Left lobe of liver (tissue), 2 donors: ENCODE measurements around the gene LOXL1. TPM values are rescaled to one million over a fixed set of nuclear protein-coding genes. Genes with fewer than 3 reads are reported as not detected.

Experiments used
- ATAC-seq: fragments of 200-7000 bp; cut with Tn5 transposase; one replicate; pipeline ENCODE4 v1.9.1; 2020; ENCODE audit warnings: mild to moderate bottlenecking, moderate library complexity
- DNase-seq: peaks from one replicate; pipeline ENCODE4 v3.0.0-alpha.2; 2020; ENCODE audit warnings: low spot score
- total RNA-seq: library from RNA; stranded (reverse); gene quantifications from one replicate; pipeline ENCODE4 v1.2.1, GENCODE V29; 2021
- donor health status: DM: no; HTN: no; CAD: no; lungs with moderate emphysema.
- donor health status: DM: no; HTN: yes; CAD: no.

Gene LOXL1, protein sequence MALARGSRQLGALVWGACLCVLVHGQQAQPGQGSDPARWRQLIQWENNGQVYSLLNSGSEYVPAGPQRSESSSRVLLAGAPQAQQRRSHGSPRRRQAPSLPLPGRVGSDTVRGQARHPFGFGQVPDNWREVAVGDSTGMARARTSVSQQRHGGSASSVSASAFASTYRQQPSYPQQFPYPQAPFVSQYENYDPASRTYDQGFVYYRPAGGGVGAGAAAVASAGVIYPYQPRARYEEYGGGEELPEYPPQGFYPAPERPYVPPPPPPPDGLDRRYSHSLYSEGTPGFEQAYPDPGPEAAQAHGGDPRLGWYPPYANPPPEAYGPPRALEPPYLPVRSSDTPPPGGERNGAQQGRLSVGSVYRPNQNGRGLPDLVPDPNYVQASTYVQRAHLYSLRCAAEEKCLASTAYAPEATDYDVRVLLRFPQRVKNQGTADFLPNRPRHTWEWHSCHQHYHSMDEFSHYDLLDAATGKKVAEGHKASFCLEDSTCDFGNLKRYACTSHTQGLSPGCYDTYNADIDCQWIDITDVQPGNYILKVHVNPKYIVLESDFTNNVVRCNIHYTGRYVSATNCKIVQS
- 0.75 TPM for total RNA-seq

DNA sequence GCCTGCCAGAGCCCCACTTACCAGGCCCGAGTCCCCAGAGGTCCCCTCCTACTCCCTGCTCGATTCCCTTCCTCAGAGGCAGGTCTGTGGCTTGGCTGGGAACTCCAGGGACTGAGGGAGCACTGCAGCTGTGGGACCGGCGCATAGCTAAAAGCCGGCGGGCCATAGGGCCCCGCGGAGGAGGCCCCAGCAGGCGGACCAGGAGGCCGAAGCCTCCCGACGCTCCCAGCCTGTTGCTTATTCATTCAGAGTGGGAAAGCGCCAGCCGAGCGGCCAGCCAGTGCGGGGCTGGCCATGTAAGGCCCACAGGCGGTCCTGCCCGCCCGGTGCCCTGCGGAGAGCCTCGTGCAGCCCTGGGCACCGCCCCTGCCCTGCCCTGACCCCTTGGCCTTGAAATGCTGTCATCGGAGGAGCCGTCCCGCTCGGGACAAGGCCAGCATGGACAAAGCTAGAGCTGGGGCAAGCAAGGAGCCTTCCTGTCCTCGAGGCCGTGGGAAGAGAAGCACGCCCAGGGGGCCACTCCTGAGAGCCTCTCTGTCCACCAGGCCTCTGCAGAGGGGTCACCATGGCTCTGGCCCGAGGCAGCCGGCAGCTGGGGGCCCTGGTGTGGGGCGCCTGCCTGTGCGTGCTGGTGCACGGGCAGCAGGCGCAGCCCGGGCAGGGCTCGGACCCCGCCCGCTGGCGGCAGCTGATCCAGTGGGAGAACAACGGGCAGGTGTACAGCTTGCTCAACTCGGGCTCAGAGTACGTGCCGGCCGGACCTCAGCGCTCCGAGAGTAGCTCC is at the start of gene LOXL1:
Gene LOXL1 (plus strand): TSS at position 244 of the 784 bp plus-strand sequence. CDS start 322 bp downstream, at position 566.
- ATAC-seq: peak; percentile 49
- no peak for DNase-seq

DNA sequence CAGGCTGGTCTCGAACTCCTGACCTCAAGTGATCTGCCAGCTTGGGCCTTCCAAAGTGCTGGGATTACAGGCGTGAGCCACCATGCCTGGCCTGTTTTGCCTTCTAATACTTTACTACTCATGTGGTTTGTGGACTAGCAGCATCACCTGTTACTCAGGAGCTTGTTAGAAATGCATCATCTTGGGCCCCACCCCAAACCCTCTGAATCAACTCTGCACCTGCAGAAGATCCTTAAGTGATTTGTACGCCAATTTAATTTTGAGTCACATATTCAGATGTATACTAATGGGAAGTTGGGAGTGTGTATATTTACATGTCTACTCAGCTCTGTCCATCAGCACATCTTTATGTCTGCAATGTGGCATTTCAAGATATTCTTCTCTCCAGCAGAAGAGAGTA is 46.8 kb upstream of the LOXL1 start:
- DNase-seq: peak; percentile 4
- ATAC-seq: no peak

DNA sequence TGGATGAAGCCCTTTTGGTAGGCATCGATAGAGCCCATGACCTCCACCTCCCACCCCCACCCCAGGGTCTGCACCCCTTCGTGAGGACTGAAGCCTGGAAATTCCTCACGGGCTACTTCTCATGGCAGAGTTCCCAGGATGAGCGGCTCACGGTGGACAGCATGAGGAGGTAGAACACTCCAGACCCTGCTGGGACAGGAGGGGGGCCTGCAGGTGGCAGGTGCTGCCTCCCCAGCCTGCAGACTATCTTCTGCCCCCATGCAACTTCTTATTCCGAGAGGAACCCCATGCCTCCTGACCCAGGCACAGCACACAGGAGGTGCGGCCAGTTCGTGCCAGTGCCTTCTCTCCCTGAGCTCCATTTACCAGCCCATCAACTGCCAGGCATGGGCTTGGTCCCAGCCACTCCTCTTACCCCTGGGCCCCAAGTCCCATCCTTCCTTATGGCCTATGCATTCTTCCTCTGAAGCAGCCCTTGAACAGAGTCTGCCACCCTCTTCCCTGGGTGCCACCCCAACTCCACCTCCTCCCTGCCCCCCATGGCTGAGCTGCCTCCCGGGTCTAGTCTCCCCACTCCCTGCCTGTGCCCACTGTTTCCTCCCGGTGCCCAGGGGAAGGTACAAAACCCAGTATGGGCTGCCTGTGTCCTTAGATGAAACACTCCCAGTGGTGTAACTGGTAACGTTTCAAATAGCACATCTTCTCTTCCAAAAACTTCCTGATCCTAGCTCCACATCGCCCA is 44.5 kb upstream of the LOXL1 start:
- ATAC-seq: no peak
- DNase-seq: peak; percentile 26

DNA sequence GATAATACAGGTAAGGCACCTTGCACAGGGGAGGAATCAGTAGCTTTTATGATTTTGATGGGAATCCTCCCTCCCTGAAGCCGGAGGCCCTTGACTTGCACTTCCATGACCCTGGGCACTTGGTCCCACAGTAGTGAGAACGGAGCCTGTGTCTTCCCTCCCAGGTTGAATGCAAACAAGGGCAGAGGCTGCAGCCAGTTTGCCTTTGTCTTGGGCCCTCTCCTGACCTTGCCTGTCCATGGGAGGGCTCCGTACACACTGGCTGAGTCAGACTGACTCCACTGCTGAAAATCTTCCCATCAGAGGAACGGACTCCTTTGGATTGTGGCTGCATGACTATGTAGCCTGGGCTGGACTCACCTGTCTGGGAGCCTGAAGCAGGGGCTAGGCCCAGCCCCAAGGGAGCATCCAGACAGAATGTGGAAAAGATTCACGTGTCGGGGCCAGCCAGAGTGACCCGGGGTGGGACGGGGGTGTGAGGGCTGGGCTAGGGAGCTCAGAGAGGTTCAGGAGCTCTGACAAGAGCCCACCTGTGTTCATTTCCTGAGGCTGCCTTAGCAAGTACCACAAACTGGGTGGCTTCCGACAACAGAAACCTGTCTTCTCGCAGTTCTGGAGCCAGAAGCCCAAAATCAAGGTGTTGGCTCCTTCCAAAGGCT is 43.4 kb upstream of the LOXL1 start:
- peak; percentile 27 for DNase-seq
- no peak for ATAC-seq

DNA sequence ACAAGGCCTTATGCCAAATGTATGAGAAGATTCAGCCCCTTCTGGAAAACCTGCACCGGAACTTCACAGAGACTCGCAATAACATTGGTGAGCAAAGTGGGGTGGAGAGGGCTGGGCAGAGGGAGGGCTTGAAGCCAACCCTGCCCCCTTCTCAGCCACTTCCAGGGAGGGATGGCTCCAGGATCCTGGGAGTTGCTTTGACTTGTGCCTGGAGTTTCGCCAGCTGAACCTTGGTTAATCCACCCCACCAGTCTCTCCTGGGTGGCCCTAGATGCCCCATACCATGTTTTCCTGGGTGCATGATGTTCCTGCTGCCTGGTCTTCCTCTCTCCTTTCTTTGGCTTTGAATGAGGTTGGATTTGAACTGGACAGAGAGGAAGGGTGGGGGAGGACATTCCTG is 42.1 kb upstream of the LOXL1 start:
- DNase-seq (peak; percentile 24), ATAC-seq (no peak)

DNA sequence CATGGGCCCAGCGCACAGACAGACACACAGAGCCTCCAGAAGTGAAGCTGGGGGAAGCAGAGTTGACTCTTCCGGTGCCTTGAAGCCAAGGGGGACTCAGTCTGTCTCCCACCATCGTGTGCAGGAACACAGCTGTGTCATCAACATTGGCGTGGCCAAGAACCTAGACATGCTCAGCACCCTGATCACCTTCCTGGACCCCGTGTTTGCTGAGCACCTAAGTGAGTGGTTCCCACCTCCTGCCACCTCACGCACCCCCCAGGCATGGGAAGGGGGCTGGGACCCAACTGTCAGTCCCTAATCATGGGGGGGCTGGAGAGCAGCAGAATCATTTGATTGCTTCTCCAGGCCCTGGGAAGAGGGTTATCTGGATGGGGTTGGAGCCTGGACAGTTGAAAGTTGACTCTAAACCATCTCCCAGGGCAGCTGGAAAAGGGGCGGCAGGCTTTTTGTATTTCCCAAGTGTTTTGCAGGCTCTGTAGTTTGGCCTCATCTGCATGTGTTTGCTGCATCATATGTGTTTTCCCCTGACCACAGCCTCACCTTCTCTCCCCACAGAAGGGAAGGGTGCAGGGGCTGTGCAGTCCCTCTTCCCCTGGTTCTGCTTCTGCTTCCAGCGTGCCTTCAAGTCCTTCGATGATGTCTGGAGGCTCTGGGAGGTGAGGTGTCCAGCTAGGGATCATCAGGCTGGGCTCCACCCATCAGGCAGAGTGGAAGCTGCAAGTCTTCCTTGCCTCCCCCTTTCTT is 40.1 kb upstream of the LOXL1 start:
- no peak for ATAC-seq

DNA sequence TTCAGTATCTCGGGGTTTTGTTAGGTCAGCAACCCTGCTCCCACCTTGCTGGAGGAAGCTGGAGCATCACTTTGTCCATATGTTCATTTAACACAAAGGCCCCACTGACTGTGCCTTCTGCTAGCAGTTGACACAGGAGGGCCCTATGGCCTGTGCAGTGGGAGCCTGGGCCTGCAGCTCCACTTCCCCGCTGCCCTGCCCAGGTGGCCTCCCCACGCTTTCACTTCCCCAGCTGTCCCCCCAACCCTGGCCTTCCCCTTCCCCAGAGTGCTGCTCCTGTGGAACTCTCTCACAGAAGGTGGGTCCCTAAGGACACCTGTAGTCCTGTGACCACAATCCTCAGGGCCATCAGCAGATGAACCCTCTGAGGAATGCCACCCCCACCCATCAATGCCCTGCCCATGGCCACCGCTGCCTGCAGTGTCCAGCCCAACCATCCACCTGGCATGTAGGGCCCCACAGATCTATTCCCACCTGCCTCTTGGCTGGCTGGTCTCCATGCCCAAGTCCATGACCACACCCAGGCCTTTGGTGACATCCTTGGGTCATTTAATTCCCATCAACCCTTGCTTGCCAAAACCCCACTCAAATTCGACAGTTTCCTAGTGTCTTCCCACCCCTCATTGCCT is 39.4 kb upstream of the LOXL1 start:
- ATAC-seq: no peak
- DNase-seq: no peak

More for the DNA sequence above, 40.1 kb upstream of the LOXL1 start:
- DNase-seq: peak; percentile 21

DNA sequence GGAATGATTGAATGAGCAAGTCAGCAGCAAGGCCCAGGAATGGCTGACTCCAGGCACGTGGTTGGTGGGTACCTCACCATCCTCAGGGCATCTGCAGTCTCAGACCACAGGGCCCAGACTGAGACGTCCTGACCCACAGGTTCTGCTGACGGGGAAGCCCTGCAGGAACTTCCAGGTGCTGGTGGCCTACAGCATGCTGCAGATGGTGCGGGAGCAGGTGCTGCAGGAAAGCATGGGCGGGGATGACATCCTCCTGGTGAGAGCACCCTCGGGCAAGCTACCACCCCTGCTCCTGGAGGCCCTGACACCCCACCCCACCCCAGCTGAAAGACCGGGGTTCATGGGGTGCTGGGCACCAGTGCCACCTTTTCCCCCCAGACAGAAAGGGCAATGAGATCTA is 38.8 kb upstream of the LOXL1 start:
- DNase-seq: no peak
- no peak for ATAC-seq

DNA sequence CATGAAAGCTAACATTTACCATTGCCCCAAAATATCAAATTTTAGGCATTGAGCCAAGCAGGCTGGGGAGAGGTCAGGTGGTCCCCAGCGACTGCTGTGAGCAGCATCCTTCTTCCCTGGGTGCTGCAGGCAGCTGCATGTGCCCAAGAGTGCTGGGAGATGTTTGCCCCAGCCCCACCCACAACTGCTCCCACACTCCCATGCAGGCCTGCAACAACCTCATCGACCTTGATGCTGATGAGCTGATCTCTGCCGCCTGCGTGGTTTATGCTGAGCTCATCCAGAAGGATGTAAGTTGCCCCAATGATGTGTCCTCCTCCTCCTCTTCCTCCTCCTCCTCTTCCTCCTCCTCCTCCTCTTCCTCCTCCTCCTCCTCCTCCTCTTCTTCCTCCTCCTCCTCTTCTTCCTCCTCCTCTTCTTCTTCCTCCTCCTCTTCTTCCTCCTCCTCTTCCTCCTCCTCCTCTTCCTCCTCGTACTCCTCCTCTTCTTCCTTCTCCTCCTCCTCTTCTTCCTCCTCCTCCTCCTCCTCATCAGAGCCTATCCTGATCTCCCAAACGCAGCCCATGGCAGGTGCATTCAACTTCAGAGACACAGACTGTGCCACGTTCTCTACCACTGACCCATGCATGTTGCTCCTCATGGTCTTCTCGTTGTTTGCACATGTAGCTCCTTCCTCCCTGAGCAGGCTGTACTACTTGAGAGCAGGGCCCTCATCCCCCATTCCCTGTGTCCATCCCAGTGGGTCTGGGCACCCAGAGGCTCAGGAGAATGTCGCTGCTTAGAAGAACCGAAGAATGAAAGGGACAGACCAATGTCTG is 37.8 kb upstream of the LOXL1 start:
- ATAC-seq: no peak
- DNase-seq: no peak

DNA sequence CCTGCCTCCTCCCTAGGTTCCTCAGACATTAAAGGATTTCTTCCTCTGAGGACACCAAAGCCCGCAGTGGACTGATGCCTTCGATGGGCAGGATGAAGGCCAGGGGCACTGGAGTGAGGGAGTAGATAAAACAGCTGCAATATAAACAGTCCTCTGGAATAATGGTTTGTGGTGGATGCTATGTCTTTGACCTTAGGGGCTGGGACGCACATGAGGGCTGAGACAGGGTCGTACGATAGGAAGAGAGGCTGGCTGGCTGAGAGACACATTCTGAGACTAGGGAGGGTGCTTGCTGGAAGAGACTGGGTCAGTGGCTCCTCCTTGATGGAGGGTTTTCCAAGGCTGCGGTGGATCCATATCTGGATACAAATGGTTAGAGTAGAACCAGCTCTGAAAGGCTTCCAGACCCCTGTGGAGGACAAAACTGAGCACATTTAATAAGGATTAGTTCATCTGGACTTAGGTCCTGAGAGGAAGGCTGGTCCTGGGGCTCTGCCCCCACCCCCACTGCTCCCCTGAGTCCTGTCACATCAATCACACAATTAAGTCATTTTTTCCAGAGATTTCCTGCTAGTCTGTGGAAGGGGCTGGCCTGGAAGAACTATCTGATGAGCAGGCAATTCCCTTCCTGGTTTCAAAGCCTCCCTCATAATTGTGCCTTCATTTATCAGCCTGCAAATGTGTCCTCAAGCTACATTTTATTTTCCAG is 37.1 kb upstream of the LOXL1 start:
- ATAC-seq (no peak), DNase-seq (no peak)

DNA sequence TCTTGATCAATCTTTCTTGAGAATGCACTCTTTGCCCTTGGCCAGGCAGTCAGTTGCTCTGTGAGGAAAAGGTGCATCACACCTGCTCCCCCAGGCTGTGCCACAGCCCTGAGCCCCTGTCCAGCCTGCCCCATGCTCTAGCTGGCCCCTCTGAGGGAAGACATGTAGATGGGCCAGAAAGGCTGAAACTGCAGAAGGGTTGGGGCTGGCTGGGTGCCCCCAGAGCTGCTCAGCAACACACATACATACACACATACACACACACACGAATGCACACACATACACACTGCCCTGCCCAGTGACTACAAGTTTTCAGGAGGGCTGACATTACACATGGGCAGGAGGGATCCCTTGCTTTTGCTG is 36.5 kb upstream of the LOXL1 start:
- DNase-seq (no peak), ATAC-seq (no peak)

DNA sequence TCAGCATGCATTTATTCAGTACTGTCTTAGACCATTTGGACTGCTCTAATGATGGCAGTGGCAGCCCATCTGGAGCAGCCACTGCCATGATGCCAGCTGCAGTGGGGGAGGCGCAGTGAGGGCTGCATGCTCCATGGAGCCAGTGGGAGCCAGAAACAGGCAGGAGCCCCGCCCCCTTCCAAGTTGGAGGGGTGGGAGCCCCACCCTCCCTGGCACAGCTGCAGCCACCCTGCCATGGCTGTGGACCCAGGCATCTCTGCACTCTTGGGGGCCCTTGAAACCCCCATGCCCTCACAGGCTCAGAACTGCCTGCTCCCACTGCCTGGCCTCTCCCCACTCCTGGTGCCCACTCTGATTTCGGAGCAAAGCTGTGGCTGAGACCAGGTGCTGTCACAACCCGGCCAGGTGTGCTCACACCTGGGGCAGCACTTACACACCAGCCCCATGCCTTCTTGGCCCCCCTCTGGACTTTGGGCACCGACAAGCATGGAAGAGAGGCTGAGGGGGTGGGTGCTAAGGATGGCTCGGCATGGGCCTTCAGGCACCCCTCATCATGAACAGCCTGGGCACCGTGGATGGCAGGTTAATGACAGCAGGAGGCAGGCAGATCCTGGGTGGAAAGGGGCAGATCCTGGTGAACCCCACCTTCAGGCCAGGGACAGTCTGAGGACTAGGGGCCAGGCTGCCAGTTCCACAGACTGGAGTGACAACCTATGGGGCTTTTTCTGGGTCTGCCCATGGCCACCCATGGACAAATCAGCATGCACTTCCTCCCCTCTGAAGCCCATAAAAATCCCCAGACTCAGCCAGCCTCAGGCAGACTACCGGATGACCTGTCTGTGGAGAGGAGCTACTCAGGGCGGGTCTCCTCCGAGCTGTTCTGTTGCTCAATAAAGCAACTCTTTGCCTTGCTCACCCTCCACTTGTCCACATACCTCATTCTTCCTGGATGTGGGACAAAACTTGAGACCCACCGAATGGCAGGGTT is 34.6 kb upstream of the LOXL1 start:
- ATAC-seq (no peak), DNase-seq (no peak)

DNA sequence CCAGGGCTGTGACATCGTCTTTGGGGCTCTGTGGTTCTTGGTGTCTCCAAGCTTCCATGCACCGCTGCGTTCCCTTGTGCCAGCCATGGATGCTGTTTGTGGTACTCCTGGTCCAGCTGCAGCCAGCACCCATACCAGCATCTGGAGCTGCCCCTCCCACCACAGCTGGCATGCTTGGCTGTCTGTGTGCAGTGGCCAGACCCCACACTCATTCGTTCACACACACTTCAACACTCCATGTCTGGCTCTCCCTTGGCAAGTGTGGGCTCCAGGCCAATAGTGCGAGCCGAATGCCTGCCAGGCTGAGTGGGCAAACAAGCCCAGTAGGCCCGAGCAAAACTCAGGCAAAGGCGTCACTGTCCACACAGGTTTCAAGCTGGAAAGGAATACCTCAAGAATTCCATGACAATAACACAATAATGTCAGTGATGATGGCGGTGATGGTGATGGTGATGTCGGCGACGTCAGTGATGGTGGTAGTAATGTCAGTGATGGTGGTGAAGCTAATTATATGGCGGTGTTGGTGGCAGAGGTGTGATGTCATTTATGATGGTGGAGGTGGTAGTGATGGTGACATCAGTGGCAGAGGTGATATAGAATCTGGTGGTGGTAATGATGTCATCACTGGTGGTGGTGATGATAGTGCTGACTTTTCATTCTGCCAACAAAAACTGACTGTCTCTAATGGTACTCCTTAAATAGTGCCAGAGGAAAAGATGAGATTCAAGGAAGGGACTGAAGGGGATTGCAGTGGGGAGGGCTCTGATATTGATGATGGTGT is 33.6 kb upstream of the LOXL1 start:
- DNase-seq (no peak), ATAC-seq (no peak)

DNA sequence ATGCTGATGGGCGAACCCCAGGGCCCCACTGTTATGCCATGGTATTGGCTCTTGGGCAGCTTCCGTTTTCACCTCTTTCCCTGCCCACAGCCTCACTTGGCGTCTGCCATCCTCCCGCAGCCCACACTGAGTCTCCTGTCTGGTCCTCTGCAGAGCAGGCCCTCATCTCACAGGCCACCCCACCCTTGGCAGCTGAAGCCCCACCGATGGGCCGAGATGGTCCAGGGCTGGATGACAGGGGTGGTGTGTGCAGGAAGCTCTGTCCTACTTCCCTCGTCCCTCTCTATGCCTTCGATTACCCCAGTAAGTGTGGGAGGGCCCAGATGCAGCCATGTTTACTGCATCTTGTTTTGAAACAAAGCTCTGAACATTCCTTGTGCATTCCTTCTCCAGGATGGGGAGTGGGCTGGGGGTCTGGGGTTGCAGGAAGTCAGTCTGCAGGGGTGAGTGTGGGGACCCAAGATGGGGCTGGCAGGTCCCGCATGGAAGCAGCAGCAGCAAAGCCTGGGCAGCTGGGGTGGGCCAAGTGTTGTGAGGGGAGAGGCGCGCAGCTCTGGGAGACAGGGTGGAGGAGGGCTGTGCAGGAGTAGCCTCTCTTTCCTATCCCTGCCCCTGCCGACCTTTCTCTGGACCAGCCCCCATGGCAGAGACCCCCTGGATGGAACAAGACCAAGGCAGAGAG is 32.0 kb upstream of the LOXL1 start:
- ATAC-seq (no peak), DNase-seq (no peak)
